Measurements from ENCODE around the gene SEC62. TPM values are rescaled to one million over a fixed set of nuclear protein-coding genes. Genes with fewer than 3 reads are reported as not detected.

The SEC62 gene
- total and polyA plus RNA-seq, 9 of the 15 experiments (the other 6 are each of a cell fraction or from before 2014, with no cell fraction given), result 34.5 to 152 (median 51.8) TPM

- TF ChIP-seq NFIX (CRISPR knock-in tag; IDR thresholded peaks at IDR 0.05; ENCODE audit: low read depth) (no peak), KLF10 (CRISPR knock-in tag; IDR thresholded peaks at IDR 0.05) (no peak), FIP1L1 (IDR thresholded peaks at IDR 0.05; ENCODE audit: low read depth, low read length, poor library complexity, severe bottlenecking) (no peak), ETS1 (conservative IDR thresholded peaks at IDR 0.05; ENCODE audit: control insufficient read depth, low read depth, low read length) (no peak), SUPT5H (IDR thresholded peaks at IDR 0.05) (0 out of 2 replicates have a peak, but pooled peaks have one; percentile 7), JUNB (CRISPR knock-in tag; conservative IDR thresholded peaks at IDR 0.05) (no peak), TAL1 (IDR thresholded peaks at IDR 0.05) (no peak), TAF7 (tag; IDR thresholded peaks at IDR 0.05) (no peak), CREB3 (tag; conservative IDR thresholded peaks at IDR 0.05; ENCODE audit: low read depth) (no peak), SMAD2 (IDR thresholded peaks at IDR 0.05; ENCODE audit: low read depth, low read length) (no peak), CCNT2 (IDR thresholded peaks at IDR 0.05; ENCODE audit: borderline replicate concordance, extremely low read depth, insufficient read length, low read depth, low read length) (peak; percentile 47), MED1 (CRISPR knock-in tag; IDR thresholded peaks at IDR 0.05; ENCODE audit: borderline replicate concordance) (no peak), NR3C1 (CRISPR knock-in tag; IDR thresholded peaks at IDR 0.05) (no peak), NFE2L1 (tag; IDR thresholded peaks at IDR 0.05; ENCODE audit: borderline replicate concordance, low read depth) (no peak), CBX2 (IDR thresholded peaks at IDR 0.05; ENCODE audit: insufficient read depth, low read length, poor library complexity, severe bottlenecking) (no peak), BRD9 (IDR thresholded peaks at IDR 0.05; ENCODE audit: low read depth, partially characterized antibody) (no peak), RFX7 (CRISPR knock-in tag; IDR thresholded peaks at IDR 0.05) (no peak), RNF2 (IDR thresholded peaks at IDR 0.05) (no peak), CTCF (IDR thresholded peaks at IDR 0.05 in 2 of 3, conservative IDR thresholded peaks at IDR 0.05 in 1 of 3; ENCODE audit: insufficient read depth in 2 of 3, low read depth in 1 of 3, low read length in 3 of 3) (no peak), MBD1 (CRISPR knock-in tag; IDR thresholded peaks at IDR 0.05) (no peak), BRCA1 (IDR thresholded peaks at IDR 0.05) (no peak), BRCA1 (CRISPR knock-in tag; IDR thresholded peaks at IDR 0.05) (no peak), RBM25 (IDR thresholded peaks at IDR 0.05; ENCODE audit: low read depth, low read length, severe bottlenecking) (no peak)
Observed at GRCh38 chr3:169966951-169967915, 626 bp downstream of the SEC62 start (continued).
